HEK293T (cell line): ENCODE data around the gene HIPK4.

Experiments
- CTCF ChIA-PET: fragments of 350-600 bp; formaldehyde crosslinking; extraction: SDS; loops from one replicate; lab custom pipeline; 2021; ENCODE audit warnings: antibody characterized with exemption, inconsistent platforms; lab: Yijun Ruan, JAX
- POLR2A ChIA-PET: fragments of 350-600 bp; formaldehyde crosslinking; extraction: SDS; loops from one replicate; lab custom pipeline; 2020; ENCODE audit warnings: antibody characterized with exemption, inconsistent platforms; lab: Yijun Ruan, JAX
- DNase-seq: peaks from one replicate; pipeline ENCODE4 v3.0.0; 2012; ENCODE audit warnings: mixed read lengths; ENCODE audit errors: extremely low spot score
- ARNT ChIP-seq: fragments of 450-650 bp; IDR thresholded peaks from 2 replicates; pipeline ENCODE4 v1.6.1; 2017; ENCODE audit warnings: mild to moderate bottlenecking
- BHLHE40 ChIP-seq: fragments of 450-650 bp; IDR thresholded peaks from 2 replicates; pipeline ENCODE4 v1.6.1; 2016; ENCODE audit warnings: mild to moderate bottlenecking, moderate library complexity, borderline replicate concordance
- CTBP1 ChIP-seq: fragments of 450-650 bp; IDR thresholded peaks from 2 replicates; pipeline ENCODE4 v1.6.1; 2016; ENCODE audit warnings: borderline replicate concordance
- ELF4 ChIP-seq: fragments of 450-650 bp; IDR thresholded peaks from 2 replicates; pipeline ENCODE4 v1.6.1; 2017; ENCODE audit warnings: antibody characterized with exemption
- FOXA1 ChIP-seq: fragments of 450-650 bp; IDR thresholded peaks from 2 replicates; pipeline ENCODE4 v1.6.1; 2016; ENCODE audit warnings: mild to moderate bottlenecking
- FOXK2 ChIP-seq: fragments of 450-650 bp; IDR thresholded peaks from 2 replicates; pipeline ENCODE4 v1.6.1; 2016; ENCODE audit warnings: mild to moderate bottlenecking
- FOXM1 ChIP-seq: fragments of 450-650 bp; IDR thresholded peaks from 2 replicates; pipeline ENCODE4 v1.6.1; 2017; ENCODE audit warnings: mild to moderate bottlenecking, borderline replicate concordance
- HDGF ChIP-seq: fragments of 450-650 bp; IDR thresholded peaks from 2 replicates; pipeline ENCODE4 v1.6.1; 2017; ENCODE audit warnings: antibody characterized with exemption, borderline replicate concordance
- L3MBTL2 ChIP-seq: fragments of 450-650 bp; conservative IDR thresholded peaks from 2 replicates; pipeline ENCODE4 v1.6.1; 2016; ENCODE audit warnings: mild to moderate bottlenecking
- LEF1 ChIP-seq: fragments of 450-650 bp; IDR thresholded peaks from 2 replicates; pipeline ENCODE4 v1.6.1; 2017; ENCODE audit warnings: mild to moderate bottlenecking, borderline replicate concordance
- NFRKB ChIP-seq: fragments of 450-650 bp; IDR thresholded peaks from 2 replicates; pipeline ENCODE4 v1.6.1; 2016; ENCODE audit warnings: mild to moderate bottlenecking, moderate library complexity
- PKNOX1 ChIP-seq: fragments of 450-650 bp; IDR thresholded peaks from 2 replicates; pipeline ENCODE4 v1.6.1; 2016
- SP1 ChIP-seq: fragments of 450-650 bp; IDR thresholded peaks from 2 replicates; pipeline ENCODE4 v1.6.1; 2017
- SUZ12 ChIP-seq: fragments of 450-650 bp; IDR thresholded peaks from 2 replicates; pipeline ENCODE4 v1.6.1; 2016; ENCODE audit warnings: mild to moderate bottlenecking
- TARDBP ChIP-seq: fragments of 450-650 bp; IDR thresholded peaks from 2 replicates; pipeline ENCODE4 v1.6.1; 2016
- ZNF384 ChIP-seq: fragments of 450-650 bp; IDR thresholded peaks from 2 replicates; pipeline ENCODE4 v1.6.1; 2016

The HIPK4 gene

GRCh38 chr19:40389404-40390083 lies 437 bp downstream of the HIPK4 start:
- ChIA-PET POLR2A (no interaction called here), CTCF (no interaction called here)
- TF ChIP-seq TARDBP, result no peak
- DNase-seq, result no peak

- TF ChIP-seq L3MBTL2 (no peak), FOXK2 (no peak), HDGF (no peak), TARDBP (no peak)
- ChIA-PET CTCF (no interaction called here), POLR2A (no interaction called here)
- no peak for DNase-seq
Measured at GRCh38 chr19:40388481-40388880, 1.5 kb downstream of the HIPK4 start.

GRCh38 chr19:40387155-40387554 lies 2.8 kb downstream of the HIPK4 start:
- ChIA-PET CTCF (no interaction called here), POLR2A (no interaction called here)
- TF ChIP-seq FOXA1, result no peak
- TF ChIP-seq TARDBP, result no peak
- TF ChIP-seq FOXK2, result no peak
- TF ChIP-seq CTBP1, result no peak
- no peak for TF ChIP-seq HDGF
- no peak for TF ChIP-seq NFRKB
- no peak for TF ChIP-seq ELF4
- TF ChIP-seq SUZ12, result no peak
- no peak for TF ChIP-seq SP1
- no peak for TF ChIP-seq FOXM1
- no peak for TF ChIP-seq ZNF384
- no peak for TF ChIP-seq L3MBTL2
- no peak for TF ChIP-seq PKNOX1
- no peak for TF ChIP-seq LEF1
- TF ChIP-seq BHLHE40, result no peak
- TF ChIP-seq ARNT, result no peak
- no peak for DNase-seq

GRCh38 chr19:40383668-40384248 lies 6.2 kb downstream of the HIPK4 start:
- DNase-seq, result no peak
- no peak for TF ChIP-seq ARNT
- no peak for TF ChIP-seq SUZ12
- no peak for TF ChIP-seq PKNOX1
- TF ChIP-seq FOXA1, result no peak
- TF ChIP-seq TARDBP, result no peak
- TF ChIP-seq BHLHE40, result no peak
- TF ChIP-seq L3MBTL2, result no peak
- TF ChIP-seq LEF1, result no peak
- no peak for TF ChIP-seq ZNF384
- no peak for TF ChIP-seq FOXM1
- no peak for TF ChIP-seq NFRKB
- no peak for TF ChIP-seq FOXK2
- no peak for TF ChIP-seq CTBP1
- POLR2A ChIA-PET, result no interaction called here
- CTCF ChIA-PET, result no interaction called here

- DNase-seq, result no peak
- POLR2A ChIA-PET, result interaction anchor here (0.8 kb wide), 1 partner anchor 45 kb away, joined by 3 read pairs; no protein-coding TSS in a partner anchor
- CTCF ChIA-PET, result no interaction called here
- TF ChIP-seq TARDBP (no peak), FOXK2 (no peak), SP1 (no peak), ZNF384 (no peak), SUZ12 (no peak), LEF1 (no peak), ELF4 (no peak), NFRKB (no peak), L3MBTL2 (no peak), BHLHE40 (no peak), ARNT (no peak), FOXA1 (no peak), FOXM1 (no peak), CTBP1 (no peak)
Measured at GRCh38 chr19:40381321-40381720, 8.7 kb downstream of the HIPK4 start.

- POLR2A ChIA-PET, result interaction anchor here (0.8 to 1.2 kb wide), 2 partner anchors 46 to 63 kb away, joined by 3 to 5 read pairs; no protein-coding TSS in a partner anchor
- TF ChIP-seq ZNF384 (no peak), FOXK2 (no peak), ELF4 (no peak), BHLHE40 (no peak)
- DNase-seq, result no peak
- CTCF ChIA-PET, result no interaction called here
Measured at GRCh38 chr19:40380199-40381037, 9.6 kb downstream of the HIPK4 start.
